DLD1 (cell line): ENCODE measurements around the gene SETD6.

Source experiments
- in situ Hi-C: cut with HindIII; loops from 2 replicates; pipeline ENCODE4 v1.10.0; 2017; ENCODE audit warnings: low sequenced_read_pairs

Gene SETD6

DNA sequence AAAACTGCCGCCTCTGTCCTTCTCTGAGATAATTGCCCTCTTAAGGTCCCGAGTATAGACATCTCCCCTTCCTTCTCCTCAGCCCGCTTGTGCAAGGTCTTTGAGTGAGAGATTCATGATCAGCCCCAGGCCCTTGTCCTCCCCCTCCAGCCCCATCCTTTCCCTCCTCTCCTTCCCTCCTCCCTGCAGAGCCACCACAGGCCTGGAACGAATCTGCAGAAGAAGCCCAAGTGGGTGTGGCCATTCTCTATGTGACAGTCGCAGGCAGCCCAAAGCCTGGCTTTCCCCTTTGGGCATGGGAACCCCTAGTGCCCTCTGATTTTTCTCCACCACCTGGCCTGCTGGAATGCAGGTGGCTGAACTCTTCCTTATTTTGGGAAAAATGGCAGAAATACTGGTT is 22.6 kb upstream of the SETD6 start:
- in situ Hi-C loops, result no loop called here

DNA sequence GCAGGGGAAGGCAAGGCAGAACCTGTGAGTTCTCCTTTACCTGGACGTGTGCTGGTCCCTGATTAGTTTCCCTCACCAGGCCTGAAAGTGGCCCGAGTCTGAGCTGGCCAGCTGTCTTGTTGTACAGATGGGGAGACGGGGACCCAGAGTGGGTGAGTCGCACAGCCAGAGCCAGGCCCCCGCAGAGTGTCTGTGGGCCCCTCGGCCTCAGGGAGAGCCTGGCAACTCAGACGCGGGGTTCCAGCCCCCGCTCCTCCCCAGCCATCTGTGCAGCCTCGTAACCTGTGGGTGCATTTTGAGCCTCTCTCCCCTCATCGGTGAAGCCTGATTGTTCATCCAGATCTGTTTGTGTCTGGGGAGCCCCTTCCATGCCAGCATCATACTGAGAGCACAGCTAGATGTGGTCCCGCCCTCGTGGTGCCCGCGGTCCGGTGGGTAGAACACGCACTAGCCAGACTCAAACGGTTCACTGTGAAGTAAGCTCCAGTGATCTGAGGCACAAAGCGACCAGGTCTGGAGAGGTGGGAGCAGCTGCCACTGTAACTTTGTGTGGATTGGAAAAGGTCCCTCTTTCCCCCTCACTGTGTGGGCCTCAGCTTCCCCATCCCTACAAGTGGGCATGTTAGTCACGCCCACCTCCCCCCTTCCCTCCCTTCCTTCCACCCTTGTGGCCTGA is 21.4 kb upstream of the SETD6 start:
- in situ Hi-C loops, result no loop called here

DNA sequence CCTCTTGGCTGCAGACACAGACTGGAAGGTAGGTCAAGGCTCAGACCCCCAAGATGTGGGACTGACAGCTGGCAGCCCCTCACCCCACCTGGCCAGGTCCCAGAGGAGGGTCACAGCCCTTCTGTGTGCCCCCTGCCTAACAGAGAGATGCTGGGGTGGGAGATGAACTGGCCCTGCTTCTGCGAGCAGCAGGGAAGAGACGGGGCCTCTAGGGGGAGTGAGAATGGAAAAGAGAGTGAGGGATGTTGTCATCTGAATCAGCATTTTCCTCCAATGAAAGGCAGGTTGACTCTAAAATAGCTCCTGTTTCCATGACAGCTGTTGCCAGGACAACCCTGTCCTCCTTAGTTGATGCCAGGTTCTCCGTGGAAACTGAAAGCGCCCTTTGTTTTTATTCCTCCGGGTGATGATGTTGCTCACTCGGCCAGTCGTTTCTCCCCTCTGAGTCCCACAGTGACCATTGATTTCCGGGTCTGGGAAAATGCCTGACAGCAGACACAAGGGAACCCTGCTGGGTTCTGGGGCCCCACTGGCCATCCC is 20.3 kb upstream of the SETD6 start:
- in situ Hi-C loops, result no loop called here

DNA sequence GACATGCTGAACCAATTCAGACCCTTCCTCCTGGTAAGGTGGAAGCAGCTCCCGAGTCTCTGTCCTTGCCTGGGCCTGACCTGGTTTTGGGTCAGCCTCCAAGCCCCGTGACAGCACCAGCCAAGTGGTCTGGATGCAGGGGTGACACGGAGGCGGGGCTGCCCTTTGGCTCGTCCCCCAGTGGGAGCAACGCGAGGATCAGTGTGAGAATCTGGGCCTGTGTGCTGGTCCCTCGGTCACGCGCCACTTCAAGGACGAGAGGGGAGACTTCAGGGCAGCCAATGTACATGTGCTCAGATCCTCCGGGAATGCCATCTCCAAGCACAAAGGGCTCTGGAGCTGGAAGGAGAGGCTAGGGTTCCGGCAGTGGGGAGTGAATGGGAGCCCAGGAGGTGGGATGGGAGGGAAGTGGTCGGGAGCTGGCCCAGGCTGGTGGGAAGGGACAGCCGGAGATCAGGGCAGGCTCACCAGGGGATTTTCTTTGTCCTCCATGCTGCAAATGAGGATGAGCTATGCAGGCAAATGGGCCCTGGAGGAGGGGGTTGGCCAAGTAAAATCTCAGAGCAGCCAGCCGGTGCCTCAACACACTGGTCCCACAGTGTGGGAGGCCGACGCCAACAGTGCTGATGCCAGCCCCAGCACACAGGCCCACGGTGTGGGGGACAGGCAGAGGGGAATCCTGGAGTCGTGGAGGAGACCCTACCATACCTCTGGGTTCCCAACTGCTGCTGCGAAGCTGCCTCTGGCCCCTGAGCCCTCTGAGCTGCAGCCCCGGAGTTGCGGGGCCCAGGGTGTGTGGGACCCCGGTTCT is 19.6 kb upstream of the SETD6 start:
- in situ Hi-C loops, result no loop called here

DNA sequence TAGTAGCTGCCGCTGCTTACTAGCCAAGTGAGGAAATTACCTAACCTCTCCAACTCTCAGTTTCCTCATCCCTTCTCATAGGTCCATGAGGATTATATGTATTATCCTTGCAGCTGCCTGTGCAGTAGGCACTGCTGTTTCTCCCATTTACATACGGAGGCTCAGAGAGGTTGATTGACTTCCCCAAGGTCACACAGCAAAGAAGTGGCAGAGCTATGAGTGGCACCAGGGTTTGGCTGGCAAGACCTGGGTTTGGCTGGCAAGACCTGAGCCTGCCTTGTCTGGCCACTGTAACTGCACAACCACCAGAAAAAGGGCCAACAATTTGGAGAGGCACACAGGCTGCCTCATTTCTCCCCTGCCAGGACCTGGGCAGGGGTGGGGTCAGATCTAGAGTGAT is 17.8 kb upstream of the SETD6 start:
- in situ Hi-C loops, result no loop called here

DNA sequence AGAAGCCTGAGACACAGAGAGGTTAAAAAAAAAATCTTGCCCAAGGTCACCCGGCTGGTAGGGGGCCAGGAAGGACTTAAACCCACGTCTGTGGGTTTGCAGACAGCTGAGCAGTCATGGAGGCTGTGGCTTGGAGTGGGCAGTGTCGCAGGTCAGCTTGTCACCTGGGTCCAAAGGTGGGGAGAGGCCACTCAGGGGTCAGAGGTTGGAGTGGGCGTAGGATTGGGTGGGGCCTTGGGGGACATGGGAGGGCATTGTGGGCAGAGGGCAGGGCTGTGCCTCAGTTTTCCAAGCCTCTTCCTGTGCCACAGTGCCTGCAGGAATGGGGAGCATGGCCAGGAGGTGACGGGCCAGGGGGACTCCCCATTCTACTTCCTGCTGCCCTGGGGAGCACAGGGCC is 17.4 kb upstream of the SETD6 start:
- in situ Hi-C loops, result no loop called here

DNA sequence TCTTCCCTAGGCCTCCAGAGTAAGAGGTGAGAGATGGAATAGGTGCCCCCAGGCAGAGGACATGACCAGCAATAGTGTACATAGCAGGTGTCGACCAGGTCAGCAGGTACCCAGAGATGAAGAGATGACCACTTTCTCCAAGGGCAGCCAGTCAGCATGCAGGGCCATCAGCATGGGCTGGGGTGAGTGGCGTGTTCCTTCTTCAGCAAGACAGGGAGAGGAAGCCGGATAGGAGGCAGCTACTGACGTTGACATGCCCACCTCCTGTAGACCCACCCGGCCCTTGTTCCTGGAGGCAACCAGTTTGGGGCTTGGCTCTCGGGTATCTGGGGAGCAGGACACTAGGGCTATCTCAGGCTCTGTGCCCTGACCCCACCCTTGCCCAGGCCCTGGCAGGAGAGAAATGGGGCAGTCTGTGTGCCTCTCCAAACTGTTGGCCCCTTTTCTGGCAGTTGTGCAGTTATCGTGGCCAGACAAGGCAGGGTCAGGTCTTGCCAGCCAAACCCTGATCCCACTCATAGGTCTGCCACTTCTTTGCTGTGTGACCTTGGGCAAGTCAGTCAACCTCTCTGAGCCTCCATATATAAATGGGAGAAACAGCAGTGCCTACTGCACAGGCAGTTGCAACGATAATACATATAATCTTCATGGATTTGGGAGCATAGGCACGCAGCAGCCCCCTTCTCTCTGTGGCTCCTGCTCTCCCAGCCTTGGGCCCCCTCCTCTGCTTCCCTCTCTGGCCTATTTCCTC is 16.8 kb upstream of the SETD6 start:
- in situ Hi-C loops, result no loop called here

DNA sequence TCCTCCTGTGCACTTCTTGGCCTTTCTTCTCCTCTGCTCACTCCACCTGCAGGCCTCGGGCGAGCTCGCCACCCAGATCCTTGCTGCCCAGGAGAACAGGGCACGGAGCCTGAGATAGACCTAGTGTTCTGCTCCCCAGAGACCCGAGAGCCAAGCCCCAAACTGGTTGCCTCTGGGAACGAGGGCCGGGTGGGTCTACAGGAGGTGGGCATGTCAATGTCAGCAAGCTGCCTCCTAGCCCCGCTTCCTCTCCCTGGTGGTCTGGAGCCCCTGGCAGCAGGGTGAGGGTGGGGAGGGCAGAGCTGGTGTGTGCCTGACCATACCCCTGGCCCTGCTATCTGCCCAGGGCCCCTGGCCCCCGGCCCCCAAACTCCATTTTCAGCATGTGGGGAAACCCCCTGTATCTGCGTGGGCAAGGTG is 16.2 kb upstream of the SETD6 start:
- in situ Hi-C loops, result no loop called here

DNA sequence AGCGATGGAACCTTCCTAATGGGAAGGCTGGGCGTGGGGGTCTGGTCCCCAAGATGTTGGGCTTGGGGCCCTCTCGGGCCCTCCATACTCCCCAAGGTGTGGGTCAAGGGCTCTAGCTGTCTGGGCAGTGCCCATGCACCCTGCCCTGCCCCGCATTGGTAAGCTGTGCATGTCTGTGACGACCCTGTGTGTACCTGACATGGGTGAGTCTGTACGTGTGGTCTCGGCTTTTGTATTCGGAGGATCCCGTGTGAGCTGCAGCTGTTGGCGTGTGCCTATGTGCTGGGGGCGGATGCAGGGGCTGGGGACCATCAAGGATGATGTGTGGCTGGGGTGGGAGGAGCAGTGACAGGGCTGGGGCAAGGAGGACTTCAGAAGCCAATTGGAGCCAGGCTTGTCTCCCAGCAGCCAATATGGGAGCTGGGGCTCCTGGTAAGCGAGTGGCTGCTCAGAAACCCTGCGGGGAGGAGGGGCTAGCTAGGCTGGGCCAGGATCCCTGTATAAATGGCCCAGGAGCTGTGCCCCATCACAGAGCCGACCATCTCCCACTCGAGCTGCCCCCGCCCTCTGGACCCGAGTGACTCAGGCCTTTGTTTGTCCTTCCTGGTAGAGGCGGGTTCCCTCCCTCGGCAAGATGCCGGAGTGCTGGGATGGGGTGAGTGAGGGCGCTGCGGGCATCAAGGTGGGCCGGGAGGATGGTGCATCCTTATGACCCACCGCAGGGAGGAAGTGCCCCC is 15.5 kb upstream of the SETD6 start, which contains the start of gene NDRG4:
Gene NDRG4 (plus strand): TSS at position 529 of the 737 bp plus-strand sequence. CDS start 106 bp downstream, at position 635.
- in situ Hi-C loops, result no loop called here

DNA sequence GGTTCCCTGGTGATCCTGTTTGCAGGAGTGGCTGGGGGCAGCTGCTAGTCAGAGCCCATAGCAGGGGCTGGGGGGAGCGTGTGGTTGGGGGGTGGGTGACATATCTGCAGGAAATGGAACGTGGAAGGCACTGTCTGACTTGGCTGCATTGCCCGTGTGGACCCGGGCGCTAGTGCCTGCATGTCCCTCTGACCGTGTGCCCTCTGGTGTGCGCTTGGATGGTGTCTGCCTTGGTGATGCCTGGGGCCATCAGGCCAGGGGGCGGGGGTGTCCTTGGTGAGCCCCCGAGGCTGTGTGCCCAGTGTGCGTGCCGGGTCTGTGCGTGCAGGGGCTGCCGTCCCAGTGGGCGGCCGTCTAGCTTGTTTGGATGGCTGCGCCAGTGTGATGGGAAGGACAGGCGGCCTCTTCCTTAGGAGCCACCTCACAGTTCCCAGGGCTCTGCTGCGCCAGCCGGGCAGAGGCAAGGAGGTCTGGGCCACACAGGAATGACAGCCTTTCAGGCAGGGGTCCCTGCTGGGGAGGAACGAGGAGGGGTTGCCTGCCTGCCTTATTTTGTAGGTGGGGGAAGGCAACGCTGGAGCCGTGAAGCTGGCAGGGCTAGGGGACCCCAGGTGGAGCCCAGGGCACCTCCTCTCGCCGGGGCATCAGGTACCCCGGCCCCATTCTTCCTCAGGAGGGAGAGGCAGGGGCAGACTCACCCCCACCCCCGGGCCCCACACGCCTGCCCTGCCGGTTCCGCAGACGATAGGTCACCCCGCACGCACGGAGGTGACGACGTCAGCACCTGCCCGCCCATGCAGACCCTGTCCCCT is 14.7 kb upstream of the SETD6 start:
- in situ Hi-C loops, result no loop called here

DNA sequence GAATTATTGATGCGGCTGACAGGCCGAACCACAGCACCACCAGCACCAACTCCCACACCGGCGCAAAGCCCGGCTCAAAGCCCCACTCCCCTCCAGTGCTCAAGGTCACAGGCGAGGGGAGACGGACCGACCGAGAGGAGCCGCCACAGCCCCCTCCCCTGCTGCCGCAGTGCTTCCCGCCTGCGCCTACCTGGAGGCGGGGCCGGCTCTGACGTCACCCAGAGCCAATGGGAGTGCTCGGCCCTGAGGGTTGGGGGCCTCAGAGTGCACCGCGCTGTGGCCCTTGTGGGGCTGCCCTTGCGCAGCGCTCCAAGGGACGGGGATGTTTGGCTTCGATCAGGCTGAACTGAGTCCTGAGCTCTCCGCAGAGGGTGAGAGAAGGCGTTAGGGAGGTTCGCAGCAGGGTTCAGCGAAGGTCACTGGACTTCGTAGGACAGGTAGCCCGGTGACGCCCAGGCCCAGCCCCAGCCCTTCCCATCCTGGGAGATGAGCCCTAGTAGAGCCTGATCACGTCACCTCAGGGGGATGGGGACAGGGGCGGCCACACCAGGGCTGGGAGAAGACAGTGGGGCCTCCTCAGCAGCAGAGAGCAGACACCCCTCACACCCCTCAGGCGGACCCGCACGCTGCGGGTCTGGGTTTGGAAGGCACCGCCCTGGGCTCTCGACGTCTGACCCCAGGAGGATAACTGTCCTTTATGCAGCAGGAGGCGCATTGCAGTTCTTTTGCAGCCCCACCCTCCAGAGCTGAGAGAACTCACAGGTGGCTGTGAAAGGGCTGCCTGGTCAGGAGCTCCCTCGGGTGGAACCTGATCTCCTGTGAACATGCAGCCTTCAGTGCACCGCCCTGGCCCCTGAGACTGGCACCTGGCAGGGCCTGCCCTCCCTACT is 13.8 kb upstream of the SETD6 start:
- in situ Hi-C loops, result no loop called here

DNA sequence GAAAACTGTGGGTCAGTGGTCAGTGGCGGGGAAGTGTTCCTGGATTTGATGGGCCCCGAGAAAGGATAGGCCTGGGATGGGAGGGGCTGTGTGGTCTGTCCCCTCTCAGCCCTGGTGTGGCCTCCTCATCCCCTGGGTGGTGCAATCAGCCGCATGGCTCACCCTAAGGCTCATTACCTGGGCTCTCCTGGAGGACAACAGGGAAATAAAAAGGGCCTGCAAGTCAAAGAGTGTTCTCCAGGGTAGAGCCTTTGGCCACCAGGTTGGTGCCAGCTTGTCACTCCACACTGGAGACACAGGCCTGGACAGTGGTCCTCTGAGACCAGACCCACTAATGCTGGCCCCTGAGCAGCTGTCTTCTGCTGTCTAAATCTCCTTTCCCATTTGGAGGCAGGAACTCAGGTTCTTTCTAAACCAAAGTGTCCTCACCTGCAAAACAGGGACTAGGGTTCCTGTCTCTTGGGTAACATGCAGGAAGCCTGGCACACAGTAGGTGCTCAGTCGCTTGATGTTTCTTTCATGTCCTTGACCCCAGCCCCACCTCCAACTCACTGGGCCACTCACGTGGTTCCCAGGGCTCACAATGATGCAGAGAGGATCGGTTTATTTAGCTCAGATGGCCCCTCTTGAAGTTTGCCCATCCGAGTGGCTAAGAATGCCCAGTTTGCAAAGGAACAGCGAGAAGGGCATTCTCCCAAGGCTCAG is 12.9 kb upstream of the SETD6 start:
- in situ Hi-C loops, result no loop called here

DNA sequence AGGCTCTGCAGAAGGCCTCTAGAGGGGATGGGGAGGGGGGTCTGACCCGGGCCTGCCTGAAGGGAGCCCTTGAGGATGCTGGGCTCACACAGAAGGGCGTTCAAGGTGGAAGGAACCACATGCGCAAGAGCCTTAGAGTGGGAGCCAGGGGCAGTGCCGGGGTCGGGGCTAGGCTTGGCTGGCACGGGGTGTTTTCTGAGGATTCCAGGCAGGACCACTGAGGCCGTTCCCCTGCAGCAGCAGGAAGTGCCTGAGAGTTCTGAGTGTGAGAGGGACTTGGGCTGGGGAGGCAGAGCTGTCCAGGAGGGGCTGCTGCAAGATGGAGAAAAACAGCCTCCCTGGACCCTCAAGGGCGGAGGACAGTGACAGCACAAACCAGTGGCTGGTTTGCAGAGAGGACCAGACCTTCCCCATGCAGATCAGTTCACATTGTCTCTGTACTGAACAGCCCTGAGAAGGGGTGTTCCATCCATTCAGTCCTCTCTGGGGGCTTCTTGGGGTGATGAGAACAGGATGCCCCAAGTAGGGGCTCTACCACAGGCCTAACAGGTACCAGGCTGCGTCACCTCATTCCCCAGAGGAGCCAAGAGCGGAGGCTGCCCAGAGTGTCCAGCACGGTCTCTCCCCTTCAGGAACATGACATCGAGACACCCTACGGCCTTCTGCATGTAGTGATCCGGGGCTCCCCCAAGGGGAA is 12.0 kb upstream of the SETD6 start:
- in situ Hi-C loops, result no loop called here

DNA sequence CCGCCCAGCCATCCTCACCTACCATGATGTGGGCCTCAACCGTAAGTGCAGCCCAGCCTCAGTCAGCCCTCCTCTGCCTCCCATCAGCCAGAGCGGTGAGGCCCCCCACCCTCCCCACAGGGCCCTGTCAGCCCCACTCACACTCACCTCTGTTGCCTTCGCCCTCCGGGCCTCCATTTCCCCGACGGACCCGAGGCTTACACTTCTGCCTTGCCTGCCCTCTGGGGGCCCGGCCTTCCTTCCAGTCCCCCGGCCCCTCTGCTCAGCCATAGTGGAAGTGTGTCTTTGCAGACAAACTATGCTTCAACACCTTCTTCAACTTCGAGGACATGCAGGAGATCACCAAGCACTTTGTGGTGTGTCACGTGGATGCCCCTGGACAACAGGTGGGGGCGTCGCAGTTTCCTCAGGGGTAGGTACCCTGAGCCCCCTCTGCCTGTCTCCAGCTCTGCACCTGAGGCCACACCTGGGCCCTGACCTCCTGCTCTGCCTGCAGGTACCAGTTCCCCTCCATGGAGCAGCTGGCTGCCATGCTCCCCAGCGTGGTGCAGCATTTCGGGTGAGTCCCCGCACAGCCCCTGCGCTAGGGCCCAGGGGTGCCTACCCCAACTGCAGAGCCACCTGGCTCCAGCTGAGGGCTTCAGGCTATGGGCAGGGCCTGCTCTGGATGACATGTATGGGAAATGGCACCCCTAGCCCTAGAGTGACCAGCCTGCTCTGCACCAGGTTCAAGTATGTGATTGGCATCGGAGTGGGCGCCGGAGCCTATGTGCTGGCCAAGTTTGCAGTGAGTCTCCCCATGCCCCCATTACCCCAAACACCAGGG is 11.2 kb upstream of the SETD6 start:
- in situ Hi-C loops, result no loop called here

DNA sequence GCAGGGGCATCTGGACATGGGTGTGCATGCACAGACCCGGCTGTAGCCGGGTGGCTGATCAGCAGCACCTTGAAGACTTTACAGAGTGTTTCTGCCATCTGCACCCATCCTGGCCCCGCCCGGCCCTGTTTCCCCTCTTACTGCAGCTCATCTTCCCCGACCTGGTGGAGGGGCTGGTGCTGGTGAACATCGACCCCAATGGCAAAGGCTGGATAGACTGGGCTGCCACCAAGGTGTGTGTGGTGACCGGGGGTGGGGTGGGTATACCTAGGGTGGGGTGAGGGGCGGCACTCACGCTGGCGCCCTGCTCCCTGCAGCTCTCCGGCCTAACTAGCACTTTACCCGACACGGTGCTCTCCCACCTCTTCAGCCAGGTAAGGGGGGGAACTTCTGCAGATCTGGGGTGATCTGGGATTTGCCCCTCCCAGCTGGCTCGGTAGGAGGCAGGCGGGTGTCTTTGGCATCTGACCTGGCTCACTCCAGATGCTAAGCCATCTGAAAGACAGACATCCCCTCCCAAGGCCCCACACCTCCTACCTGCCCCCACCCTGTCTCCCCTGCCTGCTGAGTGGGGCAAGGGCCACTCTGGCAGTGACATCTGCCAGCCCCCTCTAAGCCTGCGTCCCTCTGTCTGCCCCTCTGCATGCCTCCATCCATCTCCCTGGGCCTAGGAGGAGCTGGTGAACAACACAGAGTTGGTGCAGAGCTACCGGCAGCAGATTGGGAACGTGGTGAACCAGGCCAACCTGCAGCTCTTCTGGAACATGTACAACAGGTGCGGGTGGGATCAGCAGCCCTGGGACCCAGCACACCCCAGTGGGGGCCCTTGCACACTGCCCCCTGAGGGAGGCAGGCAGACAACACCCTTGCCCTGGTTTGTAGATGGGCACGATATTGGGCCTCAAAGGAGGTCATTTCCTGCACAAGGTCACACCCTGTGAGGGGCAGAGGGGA is 8.8 kb upstream of the SETD6 start:
- in situ Hi-C loops, result no loop called here
